ENCODE data around the gene ATXN8OS. TPM values are rescaled to one million over a fixed set of nuclear protein-coding genes. Genes with fewer than 3 reads are reported as not detected.
"Not testable (repeated sequence)": the region's sequence is repeated elsewhere in the genome, so short reads cannot be mapped to it uniquely, and the experiment has no call there.

The ATXN8OS gene
- not detected for total RNA-seq
- long read RNA-seq, result 0 reads

DNA sequence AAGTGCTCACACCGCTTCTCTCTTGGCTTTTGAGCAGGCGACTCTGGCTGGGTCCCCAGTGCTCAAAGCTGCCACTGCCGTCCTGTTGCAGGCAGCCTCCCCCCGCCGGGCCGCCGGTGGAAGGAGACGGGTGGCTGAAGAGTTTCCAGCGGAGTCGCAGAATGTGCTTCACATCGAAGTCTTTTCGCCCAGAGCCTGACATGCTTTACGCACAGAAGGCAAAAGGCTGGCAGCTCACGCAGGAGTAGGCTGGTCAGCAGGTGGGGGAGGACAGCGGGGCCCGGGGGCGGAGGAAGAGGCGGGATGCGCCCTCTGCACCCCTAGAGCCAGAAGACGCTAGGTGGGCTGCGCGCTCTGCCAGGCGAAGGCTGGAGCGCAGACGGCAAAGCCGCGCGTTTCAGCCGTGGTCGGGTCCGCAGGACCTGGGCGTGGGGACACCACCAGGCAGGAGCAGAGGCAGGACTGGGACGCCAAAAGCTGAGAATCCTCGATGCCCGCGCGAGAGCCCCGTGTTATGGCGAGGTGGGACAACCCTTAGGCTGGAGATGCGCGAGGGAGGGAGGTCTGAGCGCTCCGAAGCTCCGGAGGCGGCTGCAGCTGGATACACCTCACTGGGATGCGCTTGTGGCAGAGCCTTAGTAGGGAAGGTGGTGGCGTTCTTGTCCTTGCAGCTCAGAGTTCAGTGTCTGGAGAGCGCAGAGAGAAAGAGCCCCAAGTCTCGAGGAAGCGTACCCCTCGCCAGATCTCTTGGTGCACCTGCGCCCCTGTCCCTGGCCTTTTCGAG is at the start of gene ATXN8OS:
Gene ATXN8OS, plus strand, starts transcription at position 329 of the 784 bp plus-strand sequence.
- intact Hi-C loops (cut with DNase I), result no loop called here
- DNase-seq (ENCODE audit: low spot score), result no peak

DNA sequence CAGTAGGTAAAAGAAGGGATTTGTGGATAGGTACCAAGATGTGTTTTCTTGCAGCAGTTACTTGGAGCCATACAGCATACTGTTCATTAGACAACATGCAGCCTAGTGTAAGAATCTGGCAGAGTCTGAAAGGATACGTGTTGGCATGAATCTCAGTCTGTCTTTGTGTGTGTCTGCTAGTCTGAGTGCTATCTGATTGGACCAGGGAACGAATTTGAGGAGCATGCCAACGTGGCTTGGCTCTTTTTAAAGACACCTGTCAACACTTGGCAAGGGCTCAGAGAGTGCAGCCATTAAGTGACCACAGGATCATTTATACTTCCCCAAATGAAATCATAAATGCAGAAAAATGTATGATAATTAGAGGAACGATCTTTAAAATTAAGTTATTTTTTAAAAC is 27.6 kb upstream of the ATXN8OS start:
- intact Hi-C loops (cut with DNase I), result no loop called here
- DNase-seq (ENCODE audit: low spot score), result peak; percentile 62

DNA sequence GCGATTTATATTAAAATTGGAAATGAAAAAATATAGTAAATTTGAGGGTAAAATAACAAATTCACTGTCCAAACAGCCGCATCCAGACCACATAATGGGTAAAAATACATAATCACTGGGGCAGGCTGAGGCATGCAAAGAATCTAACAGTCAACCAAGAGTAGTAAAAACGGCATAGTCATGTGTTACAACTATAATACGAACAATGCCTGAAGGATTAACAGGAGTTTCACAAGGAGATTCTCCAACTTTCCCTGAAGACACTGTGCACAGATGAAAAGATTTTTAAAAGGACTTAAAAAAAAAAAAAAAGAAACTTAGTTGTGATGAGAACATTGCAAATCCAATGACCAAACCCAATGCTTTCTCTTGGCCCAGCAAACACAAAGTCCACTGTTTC is 20.4 kb upstream of the ATXN8OS start:
- intact Hi-C loops (cut with DNase I), result no loop called here
- no peak for DNase-seq (ENCODE audit: low spot score)

DNA sequence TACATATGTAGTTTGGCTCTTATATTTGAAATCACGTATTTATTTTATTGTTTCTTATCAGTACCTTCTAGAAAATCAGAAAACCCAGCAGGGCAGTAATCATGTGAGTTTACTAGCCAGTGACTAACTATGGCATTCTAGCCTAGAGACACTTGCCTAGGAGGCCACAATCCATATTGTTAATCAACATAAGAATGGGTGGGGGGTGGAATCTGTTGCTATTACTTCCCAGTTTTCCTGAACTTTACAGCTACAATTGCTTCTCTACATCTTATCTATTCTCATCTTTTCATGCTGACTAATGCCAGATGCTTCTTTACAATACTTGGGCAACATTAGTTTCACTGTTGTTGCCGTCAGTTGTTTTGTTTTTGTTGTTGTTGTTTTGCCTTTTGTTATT is 18.7 kb upstream of the ATXN8OS start:
- intact Hi-C loops (cut with DNase I), result no loop called here
- DNase-seq (ENCODE audit: low spot score), result no peak

DNA sequence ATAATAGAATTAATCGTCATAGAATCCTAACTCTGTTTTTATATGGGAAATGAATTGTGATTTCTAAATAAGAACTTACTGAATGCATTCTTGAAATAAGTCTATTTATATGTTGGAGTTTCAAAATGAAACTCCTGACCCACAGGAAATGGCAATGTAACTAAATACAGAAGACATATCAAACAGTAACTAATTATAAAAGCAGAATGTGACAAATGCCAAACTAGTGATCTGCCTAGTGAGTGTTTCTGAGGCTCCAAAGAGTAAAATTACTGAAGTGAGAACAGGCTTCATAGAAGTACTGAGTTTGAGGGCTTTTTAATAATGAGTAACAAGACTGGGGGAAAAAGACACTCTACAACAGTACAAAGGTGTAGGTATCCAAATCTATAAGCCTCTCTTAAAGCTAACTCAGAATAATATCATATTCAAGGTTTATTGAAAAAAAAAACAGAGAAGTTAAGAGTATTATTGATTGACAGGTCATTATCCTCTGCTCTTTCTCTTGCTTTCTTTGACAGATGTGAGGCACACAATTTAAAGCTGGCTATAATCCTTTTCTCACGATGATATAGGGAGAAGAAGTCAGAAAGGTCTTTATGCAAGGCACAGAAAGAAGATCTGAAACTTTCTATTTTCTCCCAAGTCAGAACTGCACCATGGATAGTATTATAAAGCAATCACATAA is 17.4 kb upstream of the ATXN8OS start:
- intact Hi-C loops (cut with DNase I), result no loop called here
- no peak for DNase-seq (ENCODE audit: low spot score)

DNA sequence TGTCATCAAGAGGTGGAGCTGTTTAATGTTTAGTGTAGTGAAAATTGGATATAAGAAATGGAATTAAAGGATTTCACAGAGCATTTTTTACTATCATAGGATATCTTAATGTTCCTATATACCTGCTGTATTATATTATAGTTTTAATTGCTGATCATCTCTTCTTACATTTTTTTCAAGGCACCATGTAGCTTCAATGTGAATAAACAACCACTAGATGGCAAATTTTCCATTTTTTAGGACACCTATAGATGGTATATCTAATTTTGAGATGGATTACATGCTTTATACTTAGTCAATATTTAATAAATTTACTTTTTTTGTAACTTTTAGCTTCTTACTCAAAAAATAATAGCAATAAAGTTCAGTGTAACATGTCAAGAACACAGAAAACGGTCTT is 9.0 kb upstream of the ATXN8OS start:
- intact Hi-C loops (cut with DNase I), result no loop called here
- DNase-seq (ENCODE audit: low spot score), result no peak

DNA sequence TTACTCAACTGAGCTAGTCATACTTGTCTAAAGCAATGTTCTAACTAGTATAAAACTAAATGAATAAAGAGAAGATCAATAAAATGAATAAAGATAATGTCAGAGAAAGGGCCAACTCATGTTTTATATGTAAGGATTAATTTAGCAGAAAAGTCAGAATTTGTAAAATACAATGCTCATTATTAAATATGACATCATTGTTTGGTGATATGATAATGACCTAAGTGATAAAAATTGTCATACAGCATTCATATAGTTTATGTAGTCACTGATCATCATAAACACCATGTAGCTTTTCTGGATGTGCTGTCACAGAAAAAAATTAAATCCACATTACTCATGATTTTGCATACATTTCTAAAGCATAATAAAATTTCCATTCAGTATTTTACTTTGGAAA is 3.1 kb upstream of the ATXN8OS start:
- no peak for DNase-seq (ENCODE audit: low spot score)
- intact Hi-C loops (cut with DNase I), result no loop called here

DNA sequence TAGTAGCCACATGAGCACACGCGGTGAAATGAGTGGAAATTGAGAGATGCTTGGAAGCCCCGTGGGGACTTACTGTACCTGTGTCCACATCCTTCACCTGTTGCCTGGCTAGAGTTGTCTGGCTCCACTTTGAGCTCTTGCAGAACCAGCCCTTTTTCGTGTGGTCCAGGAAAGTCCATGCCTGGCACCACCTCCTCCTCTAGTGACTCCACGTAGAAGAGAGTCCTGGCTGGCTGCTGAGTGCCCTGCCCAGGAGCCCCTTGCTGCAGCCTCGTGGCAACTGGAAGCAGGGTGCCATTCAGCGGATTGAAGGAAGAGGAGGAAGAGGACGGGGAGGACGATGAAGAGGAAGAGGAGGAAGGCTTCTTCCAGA is 515 bp upstream of the ATXN8OS start:
- intact Hi-C loops (cut with DNase I), result no loop called here

DNA sequence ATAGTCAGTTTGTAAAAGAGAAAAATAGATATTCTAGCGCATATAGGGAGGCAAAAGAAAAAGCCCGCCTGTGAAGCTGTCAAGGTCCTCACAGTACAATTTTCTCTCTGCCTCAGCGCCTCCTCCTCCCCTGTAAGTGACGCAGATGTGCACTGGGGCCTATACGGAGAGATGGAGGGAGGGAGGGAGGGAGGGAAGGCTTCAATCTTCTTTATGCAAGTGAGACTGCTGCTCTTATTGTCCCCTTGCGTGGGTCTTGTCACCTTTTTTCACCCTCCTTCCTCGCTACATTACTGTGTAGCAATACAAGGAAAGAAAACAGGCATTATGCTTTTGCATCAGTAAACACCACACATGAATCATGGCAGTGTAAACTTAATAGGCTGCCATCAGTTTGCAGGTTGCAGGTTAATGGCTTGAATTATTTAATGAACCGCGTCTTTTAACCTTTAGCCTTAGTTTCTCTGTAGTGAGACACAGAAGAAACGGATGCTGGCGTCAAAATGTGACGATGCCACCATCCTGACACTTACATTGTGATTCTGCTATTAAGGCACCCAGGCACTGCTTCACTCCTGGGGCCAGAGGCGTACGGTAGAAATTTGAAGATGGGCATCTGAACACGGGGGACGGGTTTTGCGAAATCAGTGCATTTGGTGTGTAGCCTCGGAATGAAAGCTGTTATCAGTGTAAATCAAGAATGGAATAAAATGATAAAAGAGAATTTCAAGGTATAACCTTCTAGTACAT is 905 bp downstream of the ATXN8OS start, which contains the start of gene KLHL1:
Gene KLHL1, minus strand, starts transcription at position 97 of the 750 bp plus-strand sequence. CDS start 753 bp downstream, outside the sequence.
- DNase-seq (ENCODE audit: low spot score), result no peak
- intact Hi-C loops (cut with DNase I), result no loop called here

More for the DNA sequence above, 515 bp upstream of the ATXN8OS start:
- DNase-seq (ENCODE audit: low spot score), result no peak

DNA sequence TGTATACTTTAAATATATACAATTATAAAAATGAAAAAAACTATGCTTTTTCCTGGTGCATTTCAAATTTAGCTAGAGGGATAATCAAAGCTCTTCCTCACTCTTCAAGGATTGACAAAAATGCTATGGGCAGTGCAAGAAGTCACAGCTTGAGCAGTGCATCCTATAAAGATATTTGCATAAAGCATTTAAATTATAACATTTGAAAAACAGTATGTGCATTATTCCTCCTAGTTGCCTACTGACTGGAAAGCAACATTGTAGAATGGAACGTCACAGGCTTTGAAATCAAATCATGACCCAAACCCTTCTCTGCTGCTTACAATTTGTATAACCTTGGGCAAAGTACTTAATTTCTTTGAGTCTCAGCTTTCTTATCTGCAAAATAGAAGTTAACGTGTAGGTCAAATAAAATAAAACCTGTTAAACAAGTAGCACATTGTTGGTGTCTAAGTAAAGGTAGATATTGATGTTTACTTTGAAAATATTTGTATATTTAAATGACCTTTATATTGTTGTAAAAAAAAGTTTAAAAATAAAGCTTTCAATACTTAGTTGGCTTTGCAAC is 9.8 kb downstream of the ATXN8OS start:
- no peak for DNase-seq (ENCODE audit: low spot score)
- intact Hi-C loops (cut with DNase I), result no loop called here

DNA sequence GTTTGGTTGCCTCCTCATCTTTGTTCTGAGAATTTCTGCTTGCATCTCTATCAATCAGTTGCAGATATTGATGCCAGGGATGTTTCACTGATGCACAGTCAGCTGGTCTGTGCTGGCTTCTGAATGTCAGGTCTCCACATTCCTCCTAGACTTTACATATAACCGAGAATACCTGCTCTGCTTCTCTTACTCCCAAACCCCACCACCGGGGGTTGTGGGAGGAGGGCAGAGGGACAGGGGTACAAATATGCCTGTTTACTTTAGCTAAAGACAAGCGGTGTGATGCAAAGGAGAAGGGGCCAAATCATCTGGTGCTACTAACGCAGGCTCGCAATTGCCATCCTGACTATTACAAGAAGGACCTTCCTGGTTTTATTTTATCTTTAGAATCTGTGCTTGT is 18.1 kb downstream of the ATXN8OS start:
- intact Hi-C loops (cut with DNase I), result no loop called here
- DNase-seq (ENCODE audit: low spot score), result no peak

DNA sequence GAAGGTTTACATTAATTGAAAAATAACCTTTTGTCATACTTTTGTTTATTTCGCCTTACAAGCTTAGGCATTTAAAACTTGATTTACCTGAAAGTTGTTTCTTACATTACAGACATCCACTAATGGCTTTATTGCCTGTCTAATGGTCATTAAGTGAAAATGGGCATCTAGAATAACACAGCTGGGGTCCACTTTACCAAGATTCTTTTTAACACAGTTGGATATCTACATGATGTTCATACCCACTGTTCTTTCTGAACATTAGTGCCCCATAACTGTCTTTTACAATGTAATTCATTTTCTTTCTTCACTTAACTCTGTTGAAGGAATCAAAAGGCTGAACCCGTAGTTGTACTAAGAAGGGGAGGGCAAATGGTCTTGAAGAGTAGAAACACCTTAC is 20.5 kb downstream of the ATXN8OS start:
- intact Hi-C loops (cut with DNase I), result no loop called here
- no peak for DNase-seq (ENCODE audit: low spot score)

DNA sequence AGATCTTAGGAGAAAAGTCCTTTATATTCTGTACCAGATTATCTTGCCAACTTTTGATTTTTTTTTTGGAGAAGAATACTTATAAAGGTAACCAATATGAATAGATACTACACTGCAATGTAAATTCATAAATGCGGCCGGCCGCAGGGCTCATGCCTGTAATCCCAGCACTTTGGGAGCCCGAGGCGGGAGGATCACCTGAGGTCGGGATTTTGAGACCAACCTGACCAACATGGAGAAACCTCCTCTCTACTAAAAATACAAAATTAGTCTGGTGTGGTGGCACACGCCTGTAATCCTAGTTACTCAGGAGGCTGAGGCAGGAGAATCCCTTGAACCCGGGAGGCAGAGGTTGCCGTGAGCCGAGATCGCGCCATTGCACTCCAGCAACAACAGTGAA is 35.0 kb downstream of the ATXN8OS start:
- intact Hi-C loops (cut with DNase I); DNase-seq (ENCODE audit: low spot score): not testable (repeated sequence)

DNA sequence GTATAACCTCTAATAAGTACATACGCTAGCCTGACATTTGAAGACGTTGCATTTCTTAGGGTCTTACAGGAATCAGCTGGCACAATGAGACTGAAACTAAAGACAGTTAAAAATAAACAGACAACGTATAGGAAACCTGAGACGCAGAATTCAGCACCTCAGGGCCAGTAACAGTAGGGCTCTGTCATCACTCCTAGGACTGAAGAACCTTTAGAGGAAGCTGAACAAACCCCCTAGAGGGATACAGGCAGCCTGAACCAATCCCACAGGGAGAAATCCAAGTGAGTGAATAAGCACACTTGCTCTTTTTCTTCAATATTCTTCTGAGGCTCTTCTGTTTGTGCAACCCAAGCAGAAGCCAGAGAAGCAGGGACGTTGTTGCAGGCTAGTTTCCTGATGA is 54.5 kb downstream of the ATXN8OS start:
- intact Hi-C loops (cut with DNase I), result no loop called here
- no peak for DNase-seq (ENCODE audit: low spot score)

DNA sequence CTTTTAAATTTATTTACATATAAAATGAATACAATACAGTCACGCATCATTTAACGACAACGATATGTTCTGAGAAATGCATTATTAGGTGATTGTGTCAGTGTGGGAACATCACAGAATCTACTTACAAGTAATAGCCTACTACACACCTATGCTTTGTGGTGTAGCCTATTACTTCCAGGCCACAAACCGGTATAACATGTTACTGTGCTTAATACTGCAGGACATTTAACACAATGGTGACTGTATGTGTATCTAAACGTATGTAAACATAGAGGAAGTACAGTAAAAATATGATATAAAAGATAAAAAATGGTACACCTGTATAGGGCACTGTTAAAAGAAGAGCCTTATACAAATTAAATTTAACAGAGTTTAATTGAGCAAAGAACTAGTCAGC is 63.1 kb downstream of the ATXN8OS start:
- no peak for DNase-seq (ENCODE audit: low spot score)
- intact Hi-C loops (cut with DNase I), result no loop called here

DNA sequence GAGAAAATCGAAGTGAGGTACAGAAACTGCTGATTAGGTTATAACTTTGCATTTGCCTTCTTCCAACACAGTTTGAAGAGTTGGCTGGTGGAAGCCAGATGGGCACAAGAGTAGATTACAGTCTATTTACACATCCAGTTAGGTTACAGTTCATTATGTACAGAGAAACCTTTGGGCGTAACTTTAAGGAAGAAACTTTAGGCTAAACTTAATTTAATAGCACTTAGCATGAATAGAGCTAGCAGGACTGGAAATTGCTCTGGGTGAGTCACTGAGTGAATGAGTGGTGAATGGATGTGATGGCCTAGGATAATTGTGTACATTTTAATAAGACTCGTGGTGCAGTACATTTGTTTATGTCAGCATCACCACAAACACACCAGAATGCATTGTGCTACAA is 63.5 kb downstream of the ATXN8OS start:
- intact Hi-C loops (cut with DNase I), result no loop called here
- no peak for DNase-seq (ENCODE audit: low spot score)

DNA sequence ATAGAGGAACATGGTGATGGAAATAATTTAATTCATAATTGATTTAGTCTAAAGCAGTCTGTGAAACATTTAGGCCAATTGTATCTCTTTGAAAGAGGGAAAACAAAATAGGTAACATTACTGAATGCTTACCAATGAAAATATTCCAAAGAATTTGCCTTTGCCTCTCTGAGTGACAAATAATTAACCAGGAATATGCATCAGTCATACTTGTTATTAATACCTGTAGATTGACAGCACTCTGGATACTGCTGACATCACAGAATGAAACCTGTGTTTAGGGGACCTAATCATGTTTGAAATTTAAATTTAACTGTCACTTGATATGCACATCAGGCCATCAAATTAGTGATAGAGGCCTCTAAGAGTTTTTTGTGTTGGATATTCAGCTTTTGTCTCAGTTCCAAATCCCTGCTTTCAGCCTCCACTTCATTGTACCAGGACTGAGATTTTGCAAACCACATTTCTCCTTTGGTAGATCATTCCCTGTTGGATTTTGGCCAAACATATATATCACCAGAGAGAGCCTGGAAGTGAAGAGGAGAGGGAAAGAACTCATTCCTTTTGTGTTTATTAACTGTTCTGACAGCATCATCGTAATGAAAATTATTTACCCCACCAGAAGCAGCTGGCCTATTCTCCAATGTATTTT is 65.4 kb downstream of the ATXN8OS start:
- intact Hi-C loops (cut with DNase I), result no loop called here
- no peak for DNase-seq (ENCODE audit: low spot score)

DNA sequence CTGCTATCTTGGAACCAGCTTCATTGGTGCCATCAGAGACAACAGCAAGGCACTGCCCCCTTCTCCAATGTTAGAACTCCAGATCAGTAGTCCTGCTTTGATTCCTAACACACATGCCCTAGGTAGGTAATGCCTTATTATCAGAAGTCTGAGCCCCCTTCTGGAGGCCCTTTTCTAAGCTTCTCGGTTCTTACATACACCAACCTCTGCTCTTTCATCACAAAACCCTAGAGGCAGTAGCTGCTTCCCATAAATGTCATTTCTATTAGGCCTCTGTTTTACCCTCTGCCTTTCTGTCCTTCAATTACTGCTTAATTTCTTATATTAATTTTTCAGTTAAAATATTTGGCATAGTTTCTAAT is 66.0 kb downstream of the ATXN8OS start:
- intact Hi-C loops (cut with DNase I), result no loop called here
- no peak for DNase-seq (ENCODE audit: low spot score)

DNA sequence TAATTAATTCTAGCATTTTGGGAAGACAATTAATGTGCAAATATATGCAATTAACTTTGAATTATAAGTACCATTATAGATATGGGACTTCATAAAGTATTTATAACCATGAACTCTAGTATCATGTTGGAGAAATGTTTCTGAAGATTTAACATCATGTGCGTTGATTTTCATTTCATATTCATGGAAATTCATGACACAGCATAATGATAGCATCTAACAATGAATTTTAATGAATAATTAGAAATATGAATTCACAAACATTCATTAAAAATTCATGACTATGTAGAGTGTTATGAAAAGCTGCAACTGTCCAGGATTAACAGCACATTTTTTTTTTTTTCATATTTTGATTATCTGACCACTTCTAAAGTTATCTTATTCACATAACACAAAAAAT is 70.7 kb downstream of the ATXN8OS start:
- no peak for DNase-seq (ENCODE audit: low spot score)
- intact Hi-C loops (cut with DNase I), result no loop called here

Measured in cardiac septum (tissue), 1 donor.